PFSK-1 (cell line): Measurements from ENCODE around the gene COL4A2.

Experiments
- FOXP2 ChIP-seq: optimal IDR thresholded peaks from 2 replicates; pipeline ENCODE3; 2011; ENCODE audit warnings: borderline replicate concordance, control low read depth, inconsistent platforms; ENCODE audit not compliant: insufficient read depth; ENCODE audit errors: extremely low read length, extremely low read depth
- POLR2AphosphoS5 ChIP-seq: IDR thresholded peaks from 2 replicates; pipeline ENCODE4 v1.6.1; 2012; ENCODE audit warnings: low read depth, mild to moderate bottlenecking, control low read depth, low read length, moderate library complexity
- SIN3A ChIP-seq: IDR thresholded peaks from 2 replicates; pipeline ENCODE4 v1.6.1; 2012; ENCODE audit warnings: mild to moderate bottlenecking, low read length, moderate library complexity, borderline replicate concordance; ENCODE audit not compliant: insufficient read depth
- TAF1 ChIP-seq: IDR thresholded peaks from 2 replicates; pipeline ENCODE4 v1.6.1; 2012; ENCODE audit warnings: low read length, control low read depth, borderline replicate concordance; ENCODE audit not compliant: insufficient read depth
- TF ChIP-seq, protein P1 (sequence below), 2 experiments: IDR thresholded peaks; 2 replicates each; pipeline versions ENCODE4 v1.6.1 to v1.8.0; 2011 to 2012; ENCODE audit warnings: low read depth in 2 of 2, low read length in 2 of 2, control low read depth in 1 of 2, inconsistent platforms in 1 of 2, mild to moderate bottlenecking in 1 of 2, moderate library complexity in 1 of 2; ENCODE audit not compliant: insufficient read depth in 1 of 2

DNA sequence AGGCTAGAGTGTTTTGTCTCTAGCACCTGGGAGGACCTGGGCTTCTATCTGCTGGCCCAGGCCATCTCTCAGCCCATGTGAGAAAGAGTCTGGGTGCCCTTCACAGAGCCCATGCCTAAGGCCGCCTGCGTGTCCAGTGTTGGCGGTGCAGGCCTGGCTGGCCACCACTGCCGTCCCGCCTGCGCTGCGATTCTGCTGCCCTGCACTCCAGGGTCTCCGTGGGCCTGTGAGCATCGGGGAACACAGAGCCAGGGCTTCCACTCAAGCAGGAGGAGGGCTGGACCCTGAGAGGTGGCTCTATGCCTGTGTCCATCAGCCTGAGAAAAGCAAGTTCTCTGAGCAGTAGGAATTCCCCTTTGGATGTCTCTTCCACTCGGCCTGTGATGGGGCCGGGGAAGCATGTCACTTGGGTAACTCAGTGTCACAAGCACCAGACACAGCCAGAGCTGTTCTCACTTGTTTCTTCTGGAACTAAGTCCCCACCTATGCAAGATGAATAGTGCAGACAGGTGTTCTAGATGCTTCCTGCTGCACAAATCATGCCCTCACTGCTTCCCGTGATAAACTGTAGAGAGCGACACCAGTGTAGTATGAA lies 160.5 kb downstream of the COL4A2 start:
- no peak for TF ChIP-seq FOXP2
- no peak for TF ChIP-seq SIN3A
- no peak for TF ChIP-seq POLR2AphosphoS5
- TF ChIP-seq, protein P1, sequence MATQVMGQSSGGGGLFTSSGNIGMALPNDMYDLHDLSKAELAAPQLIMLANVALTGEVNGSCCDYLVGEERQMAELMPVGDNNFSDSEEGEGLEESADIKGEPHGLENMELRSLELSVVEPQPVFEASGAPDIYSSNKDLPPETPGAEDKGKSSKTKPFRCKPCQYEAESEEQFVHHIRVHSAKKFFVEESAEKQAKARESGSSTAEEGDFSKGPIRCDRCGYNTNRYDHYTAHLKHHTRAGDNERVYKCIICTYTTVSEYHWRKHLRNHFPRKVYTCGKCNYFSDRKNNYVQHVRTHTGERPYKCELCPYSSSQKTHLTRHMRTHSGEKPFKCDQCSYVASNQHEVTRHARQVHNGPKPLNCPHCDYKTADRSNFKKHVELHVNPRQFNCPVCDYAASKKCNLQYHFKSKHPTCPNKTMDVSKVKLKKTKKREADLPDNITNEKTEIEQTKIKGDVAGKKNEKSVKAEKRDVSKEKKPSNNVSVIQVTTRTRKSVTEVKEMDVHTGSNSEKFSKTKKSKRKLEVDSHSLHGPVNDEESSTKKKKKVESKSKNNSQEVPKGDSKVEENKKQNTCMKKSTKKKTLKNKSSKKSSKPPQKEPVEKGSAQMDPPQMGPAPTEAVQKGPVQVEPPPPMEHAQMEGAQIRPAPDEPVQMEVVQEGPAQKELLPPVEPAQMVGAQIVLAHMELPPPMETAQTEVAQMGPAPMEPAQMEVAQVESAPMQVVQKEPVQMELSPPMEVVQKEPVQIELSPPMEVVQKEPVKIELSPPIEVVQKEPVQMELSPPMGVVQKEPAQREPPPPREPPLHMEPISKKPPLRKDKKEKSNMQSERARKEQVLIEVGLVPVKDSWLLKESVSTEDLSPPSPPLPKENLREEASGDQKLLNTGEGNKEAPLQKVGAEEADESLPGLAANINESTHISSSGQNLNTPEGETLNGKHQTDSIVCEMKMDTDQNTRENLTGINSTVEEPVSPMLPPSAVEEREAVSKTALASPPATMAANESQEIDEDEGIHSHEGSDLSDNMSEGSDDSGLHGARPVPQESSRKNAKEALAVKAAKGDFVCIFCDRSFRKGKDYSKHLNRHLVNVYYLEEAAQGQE (IDR thresholded peaks at IDR 0.05; ENCODE audit: insufficient read depth in 1 of 2, low read depth in 2 of 2, low read length in 2 of 2) = no peak
- no peak for TF ChIP-seq TAF1
